Measurements from ENCODE around the gene C1RL. TPM values are rescaled to one million over a fixed set of nuclear protein-coding genes. Genes with fewer than 3 reads are reported as not detected.

The C1RL gene
- total and polyA plus RNA-seq, 4 donors = 8.0 to 22.6 (median 10.4) TPM

DNA sequence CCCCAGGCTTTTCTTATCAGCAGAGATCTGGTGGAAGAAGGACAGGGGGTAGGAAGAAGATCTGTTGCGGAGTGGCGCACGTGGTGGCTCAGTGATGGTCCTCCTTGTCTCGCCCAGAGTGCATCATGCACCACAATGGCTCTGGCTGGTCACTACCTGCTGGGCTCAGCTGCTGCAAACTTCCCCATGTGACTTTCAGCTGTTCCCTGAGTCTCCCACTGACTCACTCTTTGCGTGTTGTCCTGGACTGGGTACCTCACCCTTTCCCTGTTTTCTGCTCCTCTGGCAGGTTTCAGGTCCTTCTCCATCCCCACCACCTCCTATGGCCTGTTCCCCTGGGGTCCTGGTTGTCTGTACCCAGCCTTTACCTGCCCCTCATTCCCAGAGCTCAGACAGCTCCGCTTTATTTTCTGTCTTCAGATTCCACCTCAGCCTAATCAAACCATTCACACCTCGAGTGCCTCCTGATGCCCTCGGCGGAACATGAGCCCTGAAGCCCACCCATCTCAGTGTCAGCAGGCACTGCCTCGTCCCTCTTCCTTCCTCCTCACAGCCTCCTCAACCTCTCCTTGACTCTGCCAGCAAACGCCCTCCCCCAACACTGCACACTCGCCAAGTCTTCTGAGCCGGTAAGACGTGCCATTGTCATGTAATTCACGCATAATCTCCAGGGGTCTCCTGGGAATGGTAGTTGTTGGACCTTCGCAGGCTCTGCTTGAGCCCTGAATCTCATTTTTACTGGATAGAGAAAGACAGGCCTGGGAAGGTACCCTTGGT, 18.6 kb downstream of the C1RL start:
- no peak overlapping the region for H3K4me3 ChIP-seq (ENCODE audit: low read depth, low read length)
- WGBS (ENCODE audit: insufficient coverage) = 70% methylated on average over 14 of the region's 16 CpGs
- peak in 1 of 6 donors; percentile 15 for DNase-seq (ENCODE audit: low read depth in 4 of 6, low spot score in 6 of 6)

DNA sequence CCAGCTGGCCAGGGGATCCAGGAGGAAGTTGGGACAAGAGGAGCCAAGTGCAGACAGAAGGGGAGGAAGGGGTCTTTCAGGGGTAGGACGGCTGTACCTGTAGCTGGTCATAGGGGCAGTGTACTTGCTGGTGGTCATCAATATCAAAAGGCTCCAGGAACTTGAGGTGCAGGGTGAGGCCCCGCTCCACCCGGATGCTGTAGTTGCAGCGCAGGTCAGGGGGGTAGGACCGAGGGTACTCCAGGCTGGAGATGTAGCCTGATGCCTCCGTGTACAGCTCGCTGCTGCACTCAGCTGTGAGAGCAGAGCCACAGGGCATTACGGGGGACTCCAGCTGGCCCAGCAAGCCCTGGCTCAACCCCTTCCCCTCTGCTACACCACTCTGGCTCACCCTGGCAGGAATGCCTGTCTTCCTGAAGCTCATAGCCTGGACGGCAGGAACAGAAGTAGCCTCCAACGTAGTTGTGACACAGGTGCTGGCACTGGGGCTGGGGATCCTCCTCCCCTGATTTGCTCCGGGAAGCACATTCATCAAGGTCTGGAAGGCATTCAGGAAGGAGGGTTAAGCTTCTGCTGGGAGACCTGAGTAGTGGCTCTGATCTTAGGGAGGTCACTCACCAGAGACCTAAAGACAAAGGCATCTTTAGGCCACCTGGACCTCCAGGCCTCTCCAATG, 19.7 kb downstream of the C1RL start:
- DNase-seq (ENCODE audit: low read depth in 4 of 6, low spot score in 6 of 6) = no peak
- Histone ChIP-seq H3K4me1 (ENCODE audit: control insufficient read depth, insufficient read depth, low read length) (peaks cover 21% of the 10 kb centered on the region), H3K27me3 (ENCODE audit: control insufficient read depth, insufficient read depth, low read length) (no peaks in the 10 kb centered on the region), H3K4me3 (ENCODE audit: low read depth, low read length) (no peak overlapping the region), H3K27ac (ENCODE audit: low read depth, low read length) (no peak overlapping the region), H3K36me3 (ENCODE audit: control insufficient read depth, insufficient read depth, low read length) (peaks cover 16% of the 10 kb centered on the region), H3K9me3 (ENCODE audit: control insufficient read depth, insufficient read depth, low read length) (no peaks in the 10 kb centered on the region)
- WGBS (ENCODE audit: insufficient coverage) = 95% methylated on average over 11 of the region's 11 CpGs

More for the DNA sequence above, 18.6 kb downstream of the C1RL start:
- Histone ChIP-seq H3K4me1 (ENCODE audit: control insufficient read depth, insufficient read depth, low read length) (peaks cover 21% of the 10 kb centered on the region), H3K27ac (ENCODE audit: low read depth, low read length) (no peak overlapping the region), H3K9me3 (ENCODE audit: control insufficient read depth, insufficient read depth, low read length) (no peaks in the 10 kb centered on the region), H3K36me3 (ENCODE audit: control insufficient read depth, insufficient read depth, low read length) (peaks cover 7% of the 10 kb centered on the region), H3K27me3 (ENCODE audit: control insufficient read depth, insufficient read depth, low read length) (no peaks in the 10 kb centered on the region)

DNA sequence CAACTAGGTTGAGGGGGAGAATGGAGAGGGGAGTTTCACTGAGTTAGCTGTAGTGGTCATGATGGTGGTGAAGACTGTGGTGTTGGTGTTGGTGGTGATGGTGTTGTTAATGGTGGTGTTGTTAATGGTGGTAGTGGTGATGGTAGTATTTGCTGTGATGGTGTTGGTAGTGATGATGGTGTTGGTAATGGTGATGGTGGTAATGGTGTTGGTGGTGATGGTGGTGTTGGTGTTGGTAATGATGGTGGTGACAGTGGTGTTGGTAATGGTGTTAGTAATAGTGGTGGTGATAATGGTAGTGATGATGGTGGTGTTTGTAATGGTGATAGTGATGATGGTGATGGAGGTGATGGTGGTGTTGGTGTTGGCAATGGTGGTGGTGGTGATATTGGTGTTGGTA, 25.9 kb downstream of the C1RL start:
- no peaks in the 10 kb centered on the region for H3K4me1 ChIP-seq (ENCODE audit: control insufficient read depth, insufficient read depth, low read length)
- no peak overlapping the region for H3K4me3 ChIP-seq (ENCODE audit: low read depth, low read length)
- no peaks in the 10 kb centered on the region for H3K27me3 ChIP-seq (ENCODE audit: control insufficient read depth, insufficient read depth, low read length)
- DNase-seq (ENCODE audit: low read depth in 4 of 6, low spot score in 6 of 6) = no peak
- H3K9me3 ChIP-seq (ENCODE audit: control insufficient read depth, insufficient read depth, low read length) = no peaks in the 10 kb centered on the region
- H3K27ac ChIP-seq (ENCODE audit: low read depth, low read length) = no peak overlapping the region
- peaks cover 21% of the 10 kb centered on the region for H3K36me3 ChIP-seq (ENCODE audit: control insufficient read depth, insufficient read depth, low read length)

DNA sequence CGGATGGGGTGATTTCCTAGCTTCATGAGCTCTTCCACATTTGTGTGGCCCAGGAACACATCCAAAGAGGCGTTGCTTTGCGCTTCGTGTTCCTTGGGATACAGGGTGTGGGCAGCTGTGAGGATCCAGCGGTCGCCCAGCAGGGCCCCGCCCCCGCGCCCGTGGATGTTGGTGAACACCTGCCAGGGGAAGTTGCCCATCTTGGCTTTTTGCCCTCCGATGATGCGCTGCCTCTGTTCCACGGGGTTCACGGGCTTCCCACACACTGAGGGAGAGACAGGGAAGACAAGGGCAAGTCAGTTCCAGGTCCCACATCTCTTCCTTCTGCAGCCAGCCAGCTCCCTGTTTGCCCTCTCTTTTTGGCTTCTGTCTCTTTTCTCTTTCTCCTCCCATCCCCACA, 28.0 kb downstream of the C1RL start:
- WGBS (ENCODE audit: insufficient coverage) = 87% methylated on average over 13 of the region's 14 CpGs
- Histone ChIP-seq H3K27me3 (ENCODE audit: control insufficient read depth, insufficient read depth, low read length) (no peaks in the 10 kb centered on the region), H3K4me3 (ENCODE audit: low read depth, low read length) (no peak overlapping the region), H3K9me3 (ENCODE audit: control insufficient read depth, insufficient read depth, low read length) (no peaks in the 10 kb centered on the region), H3K27ac (ENCODE audit: low read depth, low read length) (no peak overlapping the region), H3K4me1 (ENCODE audit: control insufficient read depth, insufficient read depth, low read length) (no peaks in the 10 kb centered on the region), H3K36me3 (ENCODE audit: control insufficient read depth, insufficient read depth, low read length) (peaks cover 21% of the 10 kb centered on the region)
- no peak for DNase-seq (ENCODE audit: low read depth in 4 of 6, low spot score in 6 of 6)

DNA sequence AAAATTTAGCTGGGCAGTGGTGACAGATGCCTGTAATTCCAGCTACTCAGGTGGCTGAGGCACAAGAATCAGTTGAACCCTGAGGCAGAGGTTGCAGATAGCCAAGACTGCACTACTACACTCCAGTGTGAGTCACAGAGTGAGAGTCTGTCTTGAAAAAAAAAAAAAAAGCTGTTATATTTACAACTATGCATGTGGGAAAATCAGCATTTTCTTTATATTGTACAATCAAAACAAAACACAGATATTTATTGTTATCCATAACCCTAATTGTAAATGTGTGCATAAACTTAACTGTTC, 29.2 kb downstream of the C1RL start:
- Histone ChIP-seq H3K36me3 (ENCODE audit: control insufficient read depth, insufficient read depth, low read length) (peaks cover 15% of the 10 kb centered on the region), H3K27ac (ENCODE audit: low read depth, low read length) (no peak overlapping the region)

DNA sequence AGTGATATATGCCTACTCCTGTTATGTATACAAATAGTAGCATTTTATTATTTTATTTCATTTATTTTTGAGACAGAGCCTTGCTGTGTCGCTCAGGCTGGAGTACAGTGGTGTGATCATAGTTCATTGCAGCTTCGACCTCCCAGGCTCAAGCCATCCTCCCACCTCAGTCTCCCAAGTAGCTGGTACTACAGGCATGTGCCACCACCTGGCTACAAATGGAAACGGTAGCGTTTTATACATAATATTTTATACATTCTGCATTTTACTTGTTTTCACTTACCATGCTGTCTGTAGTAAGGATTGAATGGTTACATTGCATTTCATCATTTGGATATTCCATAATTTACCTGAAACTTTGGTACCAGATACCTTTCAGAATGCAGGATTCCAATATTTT, 30.9 kb downstream of the C1RL start:
- Histone ChIP-seq H3K4me3 (ENCODE audit: low read depth, low read length) (no peak overlapping the region), H3K4me1 (ENCODE audit: control insufficient read depth, insufficient read depth, low read length) (no peaks in the 10 kb centered on the region), H3K27ac (ENCODE audit: low read depth, low read length) (no peak overlapping the region), H3K36me3 (ENCODE audit: control insufficient read depth, insufficient read depth, low read length) (peaks cover 9% of the 10 kb centered on the region), H3K27me3 (ENCODE audit: control insufficient read depth, insufficient read depth, low read length) (no peaks in the 10 kb centered on the region), H3K9me3 (ENCODE audit: control insufficient read depth, insufficient read depth, low read length) (no peaks in the 10 kb centered on the region)
- no CpG with 5 or more reads among the region's 4 CpGs for WGBS (ENCODE audit: insufficient coverage)
- no peak for DNase-seq (ENCODE audit: low read depth in 4 of 6, low spot score in 6 of 6)

More for the DNA sequence above, 29.2 kb downstream of the C1RL start:
- Histone ChIP-seq H3K4me3 (ENCODE audit: low read depth, low read length) (no peak overlapping the region), H3K27me3 (ENCODE audit: control insufficient read depth, insufficient read depth, low read length) (no peaks in the 10 kb centered on the region), H3K4me1 (ENCODE audit: control insufficient read depth, insufficient read depth, low read length) (no peaks in the 10 kb centered on the region), H3K9me3 (ENCODE audit: control insufficient read depth, insufficient read depth, low read length) (no peaks in the 10 kb centered on the region)
- no peak for DNase-seq (ENCODE audit: low read depth in 4 of 6, low spot score in 6 of 6)

DNA sequence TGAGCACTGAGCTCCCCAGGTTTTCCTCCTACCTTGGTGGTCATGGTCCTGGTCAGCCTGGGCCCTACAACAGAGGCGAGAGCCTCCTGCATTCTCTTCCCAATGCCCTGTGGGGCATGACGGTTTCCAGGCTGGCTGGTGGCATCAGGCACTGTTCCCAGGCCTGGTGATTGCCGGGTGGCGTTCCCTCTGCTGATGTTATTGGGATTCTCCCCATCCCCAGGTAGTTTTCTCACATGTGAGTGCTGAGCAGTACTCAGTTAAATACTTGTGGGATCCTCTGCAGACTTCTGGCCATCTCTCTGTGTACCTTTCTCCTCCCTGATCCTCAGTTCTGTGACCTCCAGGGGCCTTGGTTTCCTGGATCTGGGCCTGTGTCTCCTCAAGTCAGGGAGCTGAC, 32.5 kb downstream of the C1RL start:
- 85% methylated on average over 4 of the region's 4 CpGs for WGBS (ENCODE audit: insufficient coverage)
- Histone ChIP-seq H3K9me3 (ENCODE audit: control insufficient read depth, insufficient read depth, low read length) (no peaks in the 10 kb centered on the region), H3K27me3 (ENCODE audit: control insufficient read depth, insufficient read depth, low read length) (no peaks in the 10 kb centered on the region), H3K27ac (ENCODE audit: low read depth, low read length) (no peak overlapping the region), H3K4me1 (ENCODE audit: control insufficient read depth, insufficient read depth, low read length) (no peaks in the 10 kb centered on the region), H3K4me3 (ENCODE audit: low read depth, low read length) (no peak overlapping the region), H3K36me3 (ENCODE audit: control insufficient read depth, insufficient read depth, low read length) (peaks cover 7% of the 10 kb centered on the region)
- DNase-seq (ENCODE audit: low read depth in 4 of 6, low spot score in 6 of 6) = no peak

DNA sequence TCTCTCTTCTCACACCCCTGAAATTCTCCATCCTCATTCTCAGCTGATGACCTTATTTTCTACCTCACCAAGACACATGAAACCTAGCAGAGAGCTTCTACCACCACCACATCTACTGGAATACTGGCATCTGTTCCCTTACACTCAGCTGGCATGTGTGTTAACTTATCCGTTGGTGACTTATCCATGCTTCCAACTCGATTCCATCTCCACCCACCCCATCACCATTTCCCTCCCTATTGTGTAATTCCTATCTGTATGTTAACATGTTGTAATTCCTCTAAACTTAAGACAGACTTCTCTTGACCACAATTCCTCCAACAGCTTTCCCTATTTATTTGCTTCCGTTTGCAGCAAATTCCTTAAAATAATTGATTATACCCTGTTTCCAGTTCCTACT, 33.1 kb downstream of the C1RL start:
- H3K4me1 ChIP-seq (ENCODE audit: control insufficient read depth, insufficient read depth, low read length) = no peaks in the 10 kb centered on the region
- H3K27ac ChIP-seq (ENCODE audit: low read depth, low read length) = no peak overlapping the region
- H3K27me3 ChIP-seq (ENCODE audit: control insufficient read depth, insufficient read depth, low read length) = no peaks in the 10 kb centered on the region
- peaks cover 4% of the 10 kb centered on the region for H3K36me3 ChIP-seq (ENCODE audit: control insufficient read depth, insufficient read depth, low read length)
- no peak overlapping the region for H3K4me3 ChIP-seq (ENCODE audit: low read depth, low read length)
- WGBS (ENCODE audit: insufficient coverage) = 75% methylated on average over 2 of the region's 3 CpGs
- H3K9me3 ChIP-seq (ENCODE audit: control insufficient read depth, insufficient read depth, low read length) = no peaks in the 10 kb centered on the region
- DNase-seq (ENCODE audit: low read depth in 4 of 6, low spot score in 6 of 6) = no peak

DNA sequence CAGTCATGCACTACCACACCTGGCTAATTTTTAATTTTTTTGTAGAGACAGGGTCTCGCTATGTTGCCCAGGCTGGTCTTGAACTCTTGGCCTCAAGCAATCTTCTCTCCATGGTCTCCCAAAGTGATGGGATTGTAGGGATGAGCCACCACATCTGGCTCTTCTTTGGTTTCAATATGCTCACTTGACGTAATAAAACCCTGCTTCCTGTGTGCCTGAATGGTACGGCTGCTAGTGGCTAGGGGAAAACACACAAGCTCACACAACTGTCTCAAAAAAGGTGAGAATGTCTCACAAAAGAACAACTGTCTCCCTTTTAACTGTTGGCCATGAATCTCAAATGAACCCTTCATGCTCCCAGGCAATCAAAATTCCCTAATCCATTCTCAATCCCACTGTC, 33.5 kb downstream of the C1RL start:
- WGBS (ENCODE audit: insufficient coverage) = 80% methylated on average over 3 of the region's 3 CpGs
- Histone ChIP-seq H3K36me3 (ENCODE audit: control insufficient read depth, insufficient read depth, low read length) (peaks cover 2% of the 10 kb centered on the region), H3K4me3 (ENCODE audit: low read depth, low read length) (no peak overlapping the region), H3K27ac (ENCODE audit: low read depth, low read length) (no peak overlapping the region), H3K9me3 (ENCODE audit: control insufficient read depth, insufficient read depth, low read length) (no peaks in the 10 kb centered on the region), H3K27me3 (ENCODE audit: control insufficient read depth, insufficient read depth, low read length) (no peaks in the 10 kb centered on the region), H3K4me1 (ENCODE audit: control insufficient read depth, insufficient read depth, low read length) (no peaks in the 10 kb centered on the region)
- no peak for DNase-seq (ENCODE audit: low read depth in 4 of 6, low spot score in 6 of 6)

DNA sequence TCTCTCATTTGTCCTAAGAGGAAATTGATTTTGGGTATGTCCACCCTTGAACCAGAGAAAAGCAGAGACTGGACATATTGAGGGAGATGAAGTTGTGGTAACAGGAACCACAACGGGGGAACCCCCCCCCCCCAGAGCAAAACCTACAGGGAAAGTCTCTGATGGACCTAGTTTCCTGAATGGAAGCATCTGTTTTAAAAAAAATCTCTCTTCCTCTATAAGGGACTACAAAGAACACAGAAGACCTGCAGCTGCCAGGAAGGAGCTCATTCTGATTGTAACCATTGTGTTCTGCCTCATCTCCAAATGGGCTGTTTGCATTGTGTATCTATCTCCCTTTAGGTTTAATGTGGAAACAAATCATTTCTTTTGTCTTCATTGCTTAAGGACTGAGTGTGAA, 35.1 kb downstream of the C1RL start:
- no peaks in the 10 kb centered on the region for H3K4me1 ChIP-seq (ENCODE audit: control insufficient read depth, insufficient read depth, low read length)
- no peaks in the 10 kb centered on the region for H3K27me3 ChIP-seq (ENCODE audit: control insufficient read depth, insufficient read depth, low read length)
- WGBS (ENCODE audit: insufficient coverage) = no CpG with 5 or more reads among the region's 1 CpG
- H3K9me3 ChIP-seq (ENCODE audit: control insufficient read depth, insufficient read depth, low read length) = no peaks in the 10 kb centered on the region
- peak in 1 of 6 donors; percentile 18 for DNase-seq (ENCODE audit: low read depth in 4 of 6, low spot score in 6 of 6)
- H3K4me3 ChIP-seq (ENCODE audit: low read depth, low read length) = no peak overlapping the region
- H3K36me3 ChIP-seq (ENCODE audit: control insufficient read depth, insufficient read depth, low read length) = no peaks in the 10 kb centered on the region
- no peak overlapping the region for H3K27ac ChIP-seq (ENCODE audit: low read depth, low read length)
